ENCODE measurements around the gene STOML3.

DNA sequence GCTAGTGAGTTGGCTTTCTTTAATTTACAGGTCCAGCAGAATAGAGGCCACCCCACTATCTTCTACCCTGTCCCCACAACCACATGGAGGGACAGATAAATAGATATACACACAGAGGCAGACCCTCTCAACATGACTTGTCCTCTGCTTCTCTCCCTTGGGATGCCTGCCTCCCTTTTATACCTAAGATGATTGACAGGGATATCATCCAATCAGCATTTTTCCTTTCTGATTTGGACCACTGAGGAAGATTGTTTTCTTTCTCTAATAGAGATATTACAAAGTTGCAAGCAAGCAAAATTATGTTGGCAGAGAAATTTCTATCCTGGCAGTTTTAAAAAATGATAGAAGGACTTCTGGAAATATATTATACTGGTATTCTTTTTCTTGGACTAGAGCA is 35.8 kb downstream of the STOML3 start:
- TF ChIP-seq POLR2A (IDR thresholded peaks at IDR 0.05), result no peak
- TF ChIP-seq, protein P1, sequence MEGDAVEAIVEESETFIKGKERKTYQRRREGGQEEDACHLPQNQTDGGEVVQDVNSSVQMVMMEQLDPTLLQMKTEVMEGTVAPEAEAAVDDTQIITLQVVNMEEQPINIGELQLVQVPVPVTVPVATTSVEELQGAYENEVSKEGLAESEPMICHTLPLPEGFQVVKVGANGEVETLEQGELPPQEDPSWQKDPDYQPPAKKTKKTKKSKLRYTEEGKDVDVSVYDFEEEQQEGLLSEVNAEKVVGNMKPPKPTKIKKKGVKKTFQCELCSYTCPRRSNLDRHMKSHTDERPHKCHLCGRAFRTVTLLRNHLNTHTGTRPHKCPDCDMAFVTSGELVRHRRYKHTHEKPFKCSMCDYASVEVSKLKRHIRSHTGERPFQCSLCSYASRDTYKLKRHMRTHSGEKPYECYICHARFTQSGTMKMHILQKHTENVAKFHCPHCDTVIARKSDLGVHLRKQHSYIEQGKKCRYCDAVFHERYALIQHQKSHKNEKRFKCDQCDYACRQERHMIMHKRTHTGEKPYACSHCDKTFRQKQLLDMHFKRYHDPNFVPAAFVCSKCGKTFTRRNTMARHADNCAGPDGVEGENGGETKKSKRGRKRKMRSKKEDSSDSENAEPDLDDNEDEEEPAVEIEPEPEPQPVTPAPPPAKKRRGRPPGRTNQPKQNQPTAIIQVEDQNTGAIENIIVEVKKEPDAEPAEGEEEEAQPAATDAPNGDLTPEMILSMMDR (IDR thresholded peaks at IDR 0.05), result no peak

All from body of pancreas (tissue), 4 donors.